ENCODE results near the gene CFAP43.
A peak's percentile ranks its signal among the peaks of the same experiment; 100 is the strongest.

CFAP43 gene

GRCh38 chr10:104084482-104085142 is 147.6 kb downstream of the CFAP43 start:
- TF ChIP-seq EZH2phosphoT487 (IDR thresholded peaks at IDR 0.05; ENCODE audit: low read length) (no peak), CTCF (IDR thresholded peaks at IDR 0.05; ENCODE audit: low read length) (no peak), EZH2 (optimal IDR thresholded peaks at IDR 0.05; ENCODE audit: low read depth, low read length) (no peak)
- no peaks in the 10 kb centered on the region for H3K4me1 ChIP-seq (ENCODE audit: low read length)
- H3F3A ChIP-seq (ENCODE audit: insufficient read depth, low read length), result no peaks in the 10 kb centered on the region

GRCh38 chr10:104081998-104082397 is 150.2 kb downstream of the CFAP43 start:
- TF ChIP-seq CTCF (IDR thresholded peaks at IDR 0.05; ENCODE audit: low read length), result no peak
- no peak for TF ChIP-seq EZH2phosphoT487 (IDR thresholded peaks at IDR 0.05; ENCODE audit: low read length)
- TF ChIP-seq EZH2 (optimal IDR thresholded peaks at IDR 0.05; ENCODE audit: low read depth, low read length), result no peak
- no peak for DNase-seq
- no peak overlapping the region for H3K4me3 ChIP-seq (ENCODE audit: low read length)
- H3K9me3 ChIP-seq (replicated peaks; ENCODE audit: insufficient read depth, low read length), result no peaks in the 10 kb centered on the region
- H3K9ac ChIP-seq (ENCODE audit: low read length), result no peak overlapping the region
- H3K27me3 ChIP-seq (replicated peaks; ENCODE audit: insufficient read depth, low read length), result no peaks in the 10 kb centered on the region
- no peaks in the 10 kb centered on the region for H3F3A ChIP-seq (ENCODE audit: insufficient read depth, low read length)
- no peaks in the 10 kb centered on the region for H3K79me2 ChIP-seq (ENCODE audit: low read length)
- no peak overlapping the region for H3K4me2 ChIP-seq (ENCODE audit: low read depth, low read length)
- H3K36me3 ChIP-seq (replicated peaks; ENCODE audit: insufficient read depth, low read length), result no peaks in the 10 kb centered on the region
- no peaks in the 10 kb centered on the region for H3K9me2 ChIP-seq (replicated peaks; ENCODE audit: insufficient read depth, low read length)
- no peaks in the 10 kb centered on the region for H3K4me1 ChIP-seq (ENCODE audit: low read length)
- H3K27ac ChIP-seq (ENCODE audit: low read length), result no peak overlapping the region
- H4K20me1 ChIP-seq (ENCODE audit: insufficient read depth, low read length), result no peaks in the 10 kb centered on the region
- H2AFZ ChIP-seq (ENCODE audit: low read length), result no peak overlapping the region

More at GRCh38 chr10:104084482-104085142, 147.6 kb downstream of the CFAP43 start:
- Histone ChIP-seq H3K36me3 (replicated peaks; ENCODE audit: insufficient read depth, low read length) (no peaks in the 10 kb centered on the region), H3K9me3 (replicated peaks; ENCODE audit: insufficient read depth, low read length) (no peaks in the 10 kb centered on the region), H3K27ac (ENCODE audit: low read length) (no peak overlapping the region), H3K4me2 (ENCODE audit: low read depth, low read length) (no peak overlapping the region), H4K20me1 (ENCODE audit: insufficient read depth, low read length) (no peaks in the 10 kb centered on the region), H3K79me2 (ENCODE audit: low read length) (no peaks in the 10 kb centered on the region), H3K27me3 (replicated peaks; ENCODE audit: insufficient read depth, low read length) (no peaks in the 10 kb centered on the region), H3K9ac (ENCODE audit: low read length) (no peak overlapping the region), H2AFZ (ENCODE audit: low read length) (no peak overlapping the region), H3K9me2 (replicated peaks; ENCODE audit: insufficient read depth, low read length) (no peaks in the 10 kb centered on the region), H3K4me3 (ENCODE audit: low read length) (no peak overlapping the region)
- no peak for DNase-seq

GRCh38 chr10:104080762-104081161 is 151.4 kb downstream of the CFAP43 start:
- Histone ChIP-seq H3K9ac (ENCODE audit: low read length) (no peak overlapping the region), H3K79me2 (ENCODE audit: low read length) (no peaks in the 10 kb centered on the region), H3K36me3 (replicated peaks; ENCODE audit: insufficient read depth, low read length) (no peaks in the 10 kb centered on the region), H3K4me1 (ENCODE audit: low read length) (no peaks in the 10 kb centered on the region), H3K4me3 (ENCODE audit: low read length) (no peak overlapping the region), H4K20me1 (ENCODE audit: insufficient read depth, low read length) (no peaks in the 10 kb centered on the region), H3K9me3 (replicated peaks; ENCODE audit: insufficient read depth, low read length) (no peaks in the 10 kb centered on the region), H3K27ac (ENCODE audit: low read length) (no peak overlapping the region), H3F3A (ENCODE audit: insufficient read depth, low read length) (no peaks in the 10 kb centered on the region), H3K4me2 (ENCODE audit: low read depth, low read length) (no peak overlapping the region), H3K9me2 (replicated peaks; ENCODE audit: insufficient read depth, low read length) (no peaks in the 10 kb centered on the region), H3K27me3 (replicated peaks; ENCODE audit: insufficient read depth, low read length) (no peaks in the 10 kb centered on the region), H2AFZ (ENCODE audit: low read length) (no peak overlapping the region)
- no peak for TF ChIP-seq EZH2phosphoT487 (IDR thresholded peaks at IDR 0.05; ENCODE audit: low read length)
- TF ChIP-seq CTCF (IDR thresholded peaks at IDR 0.05; ENCODE audit: low read length), result peak; percentile 60
- TF ChIP-seq EZH2 (optimal IDR thresholded peaks at IDR 0.05; ENCODE audit: low read depth, low read length), result no peak
- peak; percentile 42 for DNase-seq

Measured in MM.1S (cell line).